ENCODE results near the gene ZBTB40. TPM values are rescaled to one million over a fixed set of nuclear protein-coding genes. Genes with fewer than 3 reads are reported as not detected.

ZBTB40 gene
- total RNA-seq, 4 donors from 2014 or later: 12.2 to 19.6 (median 15.4) TPM

GRCh38 chr1:22524481-22524880 is 72.8 kb downstream of the ZBTB40 start:
- TF ChIP-seq, protein P1, sequence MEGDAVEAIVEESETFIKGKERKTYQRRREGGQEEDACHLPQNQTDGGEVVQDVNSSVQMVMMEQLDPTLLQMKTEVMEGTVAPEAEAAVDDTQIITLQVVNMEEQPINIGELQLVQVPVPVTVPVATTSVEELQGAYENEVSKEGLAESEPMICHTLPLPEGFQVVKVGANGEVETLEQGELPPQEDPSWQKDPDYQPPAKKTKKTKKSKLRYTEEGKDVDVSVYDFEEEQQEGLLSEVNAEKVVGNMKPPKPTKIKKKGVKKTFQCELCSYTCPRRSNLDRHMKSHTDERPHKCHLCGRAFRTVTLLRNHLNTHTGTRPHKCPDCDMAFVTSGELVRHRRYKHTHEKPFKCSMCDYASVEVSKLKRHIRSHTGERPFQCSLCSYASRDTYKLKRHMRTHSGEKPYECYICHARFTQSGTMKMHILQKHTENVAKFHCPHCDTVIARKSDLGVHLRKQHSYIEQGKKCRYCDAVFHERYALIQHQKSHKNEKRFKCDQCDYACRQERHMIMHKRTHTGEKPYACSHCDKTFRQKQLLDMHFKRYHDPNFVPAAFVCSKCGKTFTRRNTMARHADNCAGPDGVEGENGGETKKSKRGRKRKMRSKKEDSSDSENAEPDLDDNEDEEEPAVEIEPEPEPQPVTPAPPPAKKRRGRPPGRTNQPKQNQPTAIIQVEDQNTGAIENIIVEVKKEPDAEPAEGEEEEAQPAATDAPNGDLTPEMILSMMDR (IDR thresholded peaks at IDR 0.05; ENCODE audit: low read depth): no peak

DNA sequence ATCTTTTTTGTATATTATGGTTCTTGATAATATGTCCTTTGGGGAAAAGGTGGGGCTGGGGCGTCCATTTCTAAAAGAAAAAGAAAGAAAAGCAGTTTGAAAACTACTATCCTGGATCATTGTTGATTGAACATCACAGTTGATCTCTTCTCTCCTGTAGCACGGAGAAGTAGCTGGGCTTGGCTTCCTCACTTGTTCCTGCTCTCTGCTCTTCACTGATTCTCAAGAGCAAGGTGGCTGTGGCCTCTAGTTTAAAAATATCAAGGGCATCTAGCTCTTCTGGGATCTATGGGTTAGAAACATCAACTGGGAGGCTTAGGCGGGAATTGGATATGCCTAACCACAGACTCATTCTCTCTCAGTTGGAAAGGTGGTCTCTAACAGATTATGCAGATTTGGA is 73.6 kb downstream of the ZBTB40 start:
- TF ChIP-seq, protein P1 (IDR thresholded peaks at IDR 0.05; ENCODE audit: low read depth): no peak

- TF ChIP-seq, protein P1 (IDR thresholded peaks at IDR 0.05; ENCODE audit: low read depth): no peak
These were observed 74.0 kb downstream of the ZBTB40 start for GRCh38 chr1:22525646-22526045.

- TF ChIP-seq, protein P1 (IDR thresholded peaks at IDR 0.05; ENCODE audit: low read depth): no peak
These were observed 74.4 kb downstream of the ZBTB40 start for GRCh38 chr1:22526098-22526497.

GRCh38 chr1:22526677-22527076 is 75.0 kb downstream of the ZBTB40 start:
- TF ChIP-seq, protein P1 (IDR thresholded peaks at IDR 0.05; ENCODE audit: low read depth): no peak

DNA sequence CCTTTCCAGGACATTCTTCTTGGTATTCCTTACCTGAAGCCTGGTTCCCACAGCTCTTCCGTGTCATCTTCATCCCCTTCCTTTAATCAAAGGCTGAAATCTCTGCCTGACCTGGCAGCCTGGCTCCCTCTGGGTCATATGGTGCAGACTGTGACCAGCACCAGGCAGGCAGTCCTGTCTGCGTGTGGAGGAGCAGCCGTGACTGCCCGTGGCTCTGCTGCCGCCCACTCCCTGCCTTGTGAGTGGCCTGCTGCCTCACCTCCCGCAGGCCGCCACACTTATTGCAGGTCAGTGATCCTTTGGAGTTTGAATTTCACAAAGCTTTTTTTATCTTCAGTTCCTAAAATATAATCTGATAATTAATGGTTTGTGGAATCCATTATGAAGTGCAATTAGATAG is 75.5 kb downstream of the ZBTB40 start:
- TF ChIP-seq, protein P1 (IDR thresholded peaks at IDR 0.05; ENCODE audit: low read depth): no peak

DNA sequence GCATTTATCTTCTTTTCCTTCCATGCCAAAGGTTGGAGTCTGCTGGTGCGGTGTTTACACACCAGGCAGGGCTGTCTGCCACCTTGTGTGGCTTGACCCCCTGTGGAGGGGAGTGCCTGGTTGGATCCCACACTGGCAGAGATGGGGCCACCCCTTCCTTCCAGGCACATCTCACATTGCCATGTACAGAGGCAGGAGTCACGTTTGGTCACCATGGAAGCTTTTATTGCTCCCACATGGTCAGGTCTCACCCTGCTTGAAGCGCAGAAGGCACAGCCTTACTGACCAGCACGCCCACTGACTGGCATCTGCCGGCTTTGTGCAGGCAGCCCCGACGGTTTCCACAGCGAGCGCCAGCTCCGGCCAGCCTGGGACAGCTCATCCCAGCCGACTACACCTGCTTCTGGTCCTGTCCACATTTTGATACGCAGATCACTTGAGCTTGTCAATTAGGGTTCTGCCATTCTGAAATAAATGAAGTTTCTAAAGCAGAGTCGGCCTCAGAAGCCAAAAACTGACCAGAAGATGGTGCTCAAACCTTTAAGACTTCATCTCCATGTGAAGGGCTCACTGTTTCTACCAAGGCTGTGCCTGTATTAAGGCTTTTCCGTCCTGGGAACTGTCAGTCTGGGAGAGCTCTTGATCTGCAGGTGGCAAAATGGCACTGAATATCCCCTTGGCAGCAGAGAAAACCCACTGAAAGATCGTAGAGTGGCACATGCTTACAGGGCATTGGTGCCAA is 76.1 kb downstream of the ZBTB40 start:
- TF ChIP-seq, protein P1 (IDR thresholded peaks at IDR 0.05; ENCODE audit: low read depth): no peak

Measured in subcutaneous adipose tissue (tissue), 4 donors.